Hematopoietic multipotent progenitor cell treated with erythropoietin and hydrocortisone succinate and interleukin-3 and kit ligand, for 15 days (in vitro differentiated cells): ENCODE measurements around the gene SPOCD1.

Experiments
- DNase-seq: peaks from one replicate; pipeline ENCODE4 v3.0.0-alpha.2; 2015; ENCODE audit warnings: low spot score

SPOCD1 gene

GRCh38 chr1:31787261-31787660, 28.6 kb downstream of the SPOCD1 start:
- no peak for DNase-seq

GRCh38 chr1:31786366-31787060, 29.3 kb downstream of the SPOCD1 start:
- DNase-seq: no peak

GRCh38 chr1:31785947-31786290, 29.9 kb downstream of the SPOCD1 start:
- no peak for DNase-seq

GRCh38 chr1:31785020-31785946, 30.5 kb downstream of the SPOCD1 start:
- no peak for DNase-seq

- DNase-seq: no peak
These were observed 31.3 kb downstream of the SPOCD1 start for GRCh38 chr1:31784356-31785019.

- no peak for DNase-seq
These were observed 32.0 kb downstream of the SPOCD1 start for GRCh38 chr1:31783846-31784245.

GRCh38 chr1:31782421-31783410, 33.1 kb downstream of the SPOCD1 start:
- no peak for DNase-seq

GRCh38 chr1:31781756-31782371, 34.0 kb downstream of the SPOCD1 start:
- no peak for DNase-seq

- no peak for DNase-seq
These were observed 34.6 kb downstream of the SPOCD1 start for GRCh38 chr1:31781138-31781755.

GRCh38 chr1:31780632-31781031, 35.2 kb downstream of the SPOCD1 start:
- DNase-seq: no peak

GRCh38 chr1:31779687-31780086, 36.1 kb downstream of the SPOCD1 start:
- no peak for DNase-seq

GRCh38 chr1:31778763-31779488, 36.9 kb downstream of the SPOCD1 start:
- DNase-seq: no peak

GRCh38 chr1:31776516-31776915, 39.3 kb downstream of the SPOCD1 start:
- DNase-seq: no peak

- DNase-seq: no peak
These were observed 39.8 kb downstream of the SPOCD1 start for GRCh38 chr1:31776032-31776431.

- no peak for DNase-seq
These were observed 40.4 kb downstream of the SPOCD1 start for GRCh38 chr1:31775210-31775999.

GRCh38 chr1:31774495-31774894, 41.3 kb downstream of the SPOCD1 start:
- no peak for DNase-seq

- no peak for DNase-seq
These were observed 42.0 kb downstream of the SPOCD1 start for GRCh38 chr1:31773861-31774260.

GRCh38 chr1:31772669-31773248, 43.1 kb downstream of the SPOCD1 start:
- DNase-seq: no peak
